GM12878 (cell line): ENCODE data around the gene TMEM176A. TPM values are rescaled to one million over a fixed set of nuclear protein-coding genes. Genes with fewer than 3 reads are reported as not detected.

Source experiments
- ATAC-seq: fragments of 200-7000 bp; cut with Tn5 transposase; 3 replicates; pipeline ENCODE4 v1.9.1; 2020; ENCODE audit warnings: mild to moderate bottlenecking, moderate library complexity
- BruUV-seq: library from RNA; stranded (reverse); fragments of 400-500 nt; replicated peaks from 2 replicates; lab custom pipeline; 2021; lab: Mats Ljungman, UMichigan
- CTCF ChIA-PET: fragments of 300-600 bp; sonication (Branson Sonifier 250); formaldehyde crosslinking; extraction: SDS; loops from one replicate; lab custom pipeline; 2021; ENCODE audit warnings: inconsistent platforms; lab: Yijun Ruan, JAX
- POLR2A ChIA-PET: fragments of 350-600 bp; formaldehyde crosslinking; extraction: SDS; loops from one replicate; lab custom pipeline; 2021; ENCODE audit warnings: inconsistent platforms; lab: Charles Lee
- RAD21 ChIA-PET: fragments of 300-600 bp; sonication (Branson Sonifier 250); formaldehyde crosslinking; loops from one replicate; lab custom pipeline; 2023; ENCODE audit warnings: antibody characterized with exemption; ENCODE audit not compliant: unreplicated experiment; lab: Charles Lee
- SMC1A ChIA-PET: fragments of 300-600 bp; sonication (Branson Sonifier 250); formaldehyde crosslinking; loops from one replicate; lab custom pipeline; 2023; ENCODE audit not compliant: unreplicated experiment, uncharacterized antibody; lab: Charles Lee
- DNase-seq: peaks from one replicate; pipeline ENCODE4 v3.0.0-alpha.2; 2011; ENCODE audit warnings: low read depth, low spot score
- FAIRE-seq: peaks from 3 replicates; lab custom pipeline; 2011; peaks lifted over from hg19 to GRCh38; lab: Jason Lieb, UNC
- H2AFZ ChIP-seq: 2 replicates; pipeline ENCODE4 v1.6.0; 2011; ENCODE audit warnings: low read depth, low read length, control low read depth; ENCODE audit not compliant: control insufficient read depth
- H3K27ac ChIP-seq: 2 replicates; pipeline ENCODE4 v1.5.1; 2011; ENCODE audit warnings: control low read depth; ENCODE audit not compliant: control insufficient read depth, insufficient read depth
- H3K27me3 ChIP-seq, 2 experiments: replicated peaks in 1 of 2; 2 replicates each; pipeline versions ENCODE4 v1.6.0 to v1.6.1; 2011; ENCODE audit warnings: low read length in 1 of 2; ENCODE audit not compliant: control insufficient read depth in 2 of 2, insufficient read depth in 2 of 2
- H3K36me3 ChIP-seq, 2 experiments: 2 replicates each; pipeline ENCODE4 v1.5.1; 2011; ENCODE audit warnings: low read length in 1 of 2; ENCODE audit not compliant: control insufficient read depth in 2 of 2, insufficient read depth in 2 of 2
- H3K4me1 ChIP-seq: 2 replicates; pipeline ENCODE4 v1.6.1; 2011; ENCODE audit warnings: mild to moderate bottlenecking, low read length, moderate library complexity, mixed read lengths; ENCODE audit not compliant: control insufficient read depth, insufficient read depth
- H3K4me2 ChIP-seq: 2 replicates; pipeline ENCODE4 v1.6.0; 2011; ENCODE audit warnings: control low read depth; ENCODE audit not compliant: control insufficient read depth, insufficient read depth
- H3K4me3 ChIP-seq: fragments of 200-600 bp; sonication (generic); 2 replicates; pipeline ENCODE4 v1.5.1; 2016
- H3K79me2 ChIP-seq: 2 replicates; pipeline ENCODE4 v1.6.0; 2011; ENCODE audit warnings: low read length; ENCODE audit not compliant: control insufficient read depth, insufficient read depth
- H3K9ac ChIP-seq: 2 replicates; pipeline ENCODE4 v1.8.0; 2011; ENCODE audit warnings: low read length, control low read depth, mixed read lengths; ENCODE audit not compliant: control insufficient read depth, insufficient read depth
- H3K9me3 ChIP-seq: replicated peaks from 3 replicates; pipeline ENCODE4 v1.5.1; 2011; ENCODE audit warnings: mild to moderate bottlenecking, low read length; ENCODE audit not compliant: control insufficient read depth, insufficient read depth
- H4K20me1 ChIP-seq: 2 replicates; pipeline ENCODE4 v1.6.0; 2011; ENCODE audit not compliant: control insufficient read depth, insufficient read depth
- ATF7 ChIP-seq: fragments of 450-650 bp; IDR thresholded peaks from 2 replicates; pipeline ENCODE4 v1.6.1; 2016; ENCODE audit warnings: low read depth, mild to moderate bottlenecking
- CEBPB ChIP-seq, 2 experiments: fragments of 150-350 bp in 1 of 2; IDR thresholded peaks; 2 replicates each; pipeline ENCODE4 v1.6.1; 2012 to 2014; ENCODE audit warnings: low read depth in 2 of 2, low read length in 2 of 2, borderline replicate concordance in 1 of 2, inconsistent platforms in 1 of 2
- DPF2 ChIP-seq: fragments of 450-650 bp; IDR thresholded peaks from 2 replicates; pipeline ENCODE4 v1.6.1; 2017; ENCODE audit warnings: mild to moderate bottlenecking
- EP300 ChIP-seq, 2 experiments: fragments of 150-350 bp in 1 of 2; IDR thresholded peaks; 2 replicates each; pipeline ENCODE4 v1.6.1; 2011 to 2012; ENCODE audit warnings: low read depth in 2 of 2, low read length in 2 of 2, borderline replicate concordance in 1 of 2, improper control_type of control experiment in 1 of 2, inconsistent platforms in 1 of 2; ENCODE audit not compliant: control insufficient read depth in 1 of 2
- HCFC1 ChIP-seq: fragments of 150-350 bp; IDR thresholded peaks from 2 replicates; pipeline ENCODE4 v1.6.1; 2014; ENCODE audit warnings: low read length
- MTA2 ChIP-seq: fragments of 450-650 bp; IDR thresholded peaks from 2 replicates; pipeline ENCODE4 v1.6.1; 2016; ENCODE audit warnings: low read depth, mild to moderate bottlenecking, moderate library complexity
- NBN ChIP-seq: fragments of 450-650 bp; IDR thresholded peaks from 2 replicates; pipeline ENCODE4 v1.6.1; 2016
- POU2F2 ChIP-seq: IDR thresholded peaks from 3 replicates; pipeline ENCODE4 v1.6.1; 2011; ENCODE audit warnings: low read depth, mild to moderate bottlenecking, low read length, borderline replicate concordance
- ZNF274 ChIP-seq: IDR thresholded peaks from one replicate; pipeline ENCODE4 v1.8.0; 2011; ENCODE audit not compliant: insufficient read length, insufficient read depth
- WGBS: methylation state at CpG from one replicate; pipeline ENCODE4 v1.1.6; 2016; ENCODE audit warnings: low lambda C conversion rate; ENCODE audit not compliant: insufficient replicate concordance, insufficient coverage; ENCODE audit errors: missing lambda C conversion rate; 5-methylcytosine and 5-hydroxymethylcytosine counted together
- in situ Hi-C: fragments of 300-500 bp; cut with MboI; formaldehyde crosslinking; loops from 9 replicates; pipeline ENCODE4 v1.14.3; 2018; ENCODE audit warnings: mixed read lengths
- intact Hi-C: fragments of 100-400 bp; cut with micrococcal nuclease; formaldehyde crosslinking; loops from one replicate; pipeline ENCODE4 v1.14.2; 2022; ENCODE audit not compliant: unreplicated experiment
- polyA plus RNA-seq, 11 experiments: library from polyadenylated mRNA; depleted of rRNA in 4 of 11; unstranded in 6 of 11; stranded (reverse) in 5 of 11; fragments of >200 nt; fragmentation: Nextera tagmentation in 4 of 11; fragmentation: Illumina TruSeq in 1 of 11; extraction: Ambion mirVana in 4 of 11; extraction: Trizol in 1 of 11; gene quantifications; 1 replicate in 1 of 11; 2 replicates in 10 of 11; pipeline versions ENCODE4 v1.2.1 to v1.2.3, GENCODE V29; 2011 to 2016; ENCODE audit warnings: inconsistent platforms in 2 of 11, missing spikeins in 2 of 11, low read depth in 1 of 11
- total RNA-seq, 4 experiments: library from RNA; depleted of rRNA in 3 of 4; stranded (reverse); fragments of >200 nt in 3 of 4; fragmentation: Illumina TruSeq in 1 of 4; extraction: Trizol in 1 of 4; gene quantifications; 2 replicates each; pipeline versions ENCODE4 v1.2.1 to v1.2.3, GENCODE V29; 2013 to 2021
- TF ChIP-seq, protein P1 (sequence below): IDR thresholded peaks from 2 replicates; pipeline ENCODE4 v1.6.1; 2011; ENCODE audit warnings: borderline replicate concordance, low read depth, mild to moderate bottlenecking, moderate library complexity, low read length; ENCODE audit not compliant: insufficient read depth, poor library complexity, severe bottlenecking
- TF ChIP-seq, protein P2 (sequence below): fragments of 450-650 bp; IDR thresholded peaks from 2 replicates; pipeline ENCODE4 v1.6.1; 2018; ENCODE audit warnings: borderline replicate concordance, mild to moderate bottlenecking; ENCODE audit not compliant: partially characterized antibody
- TF ChIP-seq, protein P3 (sequence below): fragments of 150-350 bp; IDR thresholded peaks from 2 replicates; pipeline ENCODE4 v1.6.1; 2014; ENCODE audit warnings: mild to moderate bottlenecking, low read depth, low read length

Gene TMEM176A
- total and polyA plus RNA-seq, 10 of the 15 experiments (the other 5 are each of a cell fraction or from before 2014, with no cell fraction given), result not detected

DNA sequence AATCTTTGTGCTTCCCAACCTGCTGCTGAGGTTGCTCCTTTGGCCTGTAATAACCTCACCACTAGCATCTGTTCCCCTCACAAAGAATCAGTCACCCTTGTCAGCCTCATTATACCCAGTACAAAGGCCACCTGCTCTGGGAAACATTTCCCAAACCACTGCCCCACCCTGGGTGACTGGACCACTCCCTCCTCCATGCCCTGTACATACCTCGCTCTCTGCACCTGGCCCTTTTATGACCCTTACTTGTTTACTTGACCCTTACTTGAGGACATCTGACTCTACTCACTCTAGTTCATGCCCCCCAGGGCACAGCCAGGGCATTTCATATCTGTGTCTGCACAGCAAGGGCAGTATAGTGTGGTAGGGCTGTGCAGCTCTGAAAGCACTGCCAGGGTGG, 30.4 kb downstream of the TMEM176A start:
- Histone ChIP-seq H3K9ac (no peak overlapping the region), H3K4me3 (no peak overlapping the region), H3K79me2 (no peaks in the 10 kb centered on the region), H3K9me3 (no peaks in the 10 kb centered on the region), H3K36me3 (no peaks in the 10 kb centered on the region), H3K27ac (no peak overlapping the region), H3K27me3 (peaks cover 0 to 2% of the 10 kb centered on the region in 2 experiments; a peak in 2 of 4 replicates), H4K20me1 (no peaks in the 10 kb centered on the region), H3K4me2 (no peak overlapping the region), H2AFZ (no peak overlapping the region), H3K4me1 (no peaks in the 10 kb centered on the region)
- SMC1A ChIA-PET, result no interaction called here
- no peak for DNase-seq
- intact Hi-C loops, result no loop called here
- RAD21 ChIA-PET, result no interaction called here
- WGBS, result 43% methylated on average over 1 of the region's 1 CpG
- BruUV-seq, result no TSS peak
- POLR2A ChIA-PET, result no interaction called here
- ATAC-seq, result no peak
- CTCF ChIA-PET, result no interaction called here
- FAIRE-seq, result no peak
- in situ Hi-C loops, result no loop called here
- TF ChIP-seq, protein P1, sequence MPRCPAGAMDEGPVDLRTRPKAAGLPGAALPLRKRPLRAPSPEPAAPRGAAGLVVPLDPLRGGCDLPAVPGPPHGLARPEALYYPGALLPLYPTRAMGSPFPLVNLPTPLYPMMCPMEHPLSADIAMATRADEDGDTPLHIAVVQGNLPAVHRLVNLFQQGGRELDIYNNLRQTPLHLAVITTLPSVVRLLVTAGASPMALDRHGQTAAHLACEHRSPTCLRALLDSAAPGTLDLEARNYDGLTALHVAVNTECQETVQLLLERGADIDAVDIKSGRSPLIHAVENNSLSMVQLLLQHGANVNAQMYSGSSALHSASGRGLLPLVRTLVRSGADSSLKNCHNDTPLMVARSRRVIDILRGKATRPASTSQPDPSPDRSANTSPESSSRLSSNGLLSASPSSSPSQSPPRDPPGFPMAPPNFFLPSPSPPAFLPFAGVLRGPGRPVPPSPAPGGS, result no peak
- no peak for TF ChIP-seq EP300 (IDR thresholded peaks at IDR 0.05; ENCODE audit: borderline replicate concordance in 1 of 2, control insufficient read depth in 1 of 2, low read depth in 2 of 2, low read length in 2 of 2)

DNA sequence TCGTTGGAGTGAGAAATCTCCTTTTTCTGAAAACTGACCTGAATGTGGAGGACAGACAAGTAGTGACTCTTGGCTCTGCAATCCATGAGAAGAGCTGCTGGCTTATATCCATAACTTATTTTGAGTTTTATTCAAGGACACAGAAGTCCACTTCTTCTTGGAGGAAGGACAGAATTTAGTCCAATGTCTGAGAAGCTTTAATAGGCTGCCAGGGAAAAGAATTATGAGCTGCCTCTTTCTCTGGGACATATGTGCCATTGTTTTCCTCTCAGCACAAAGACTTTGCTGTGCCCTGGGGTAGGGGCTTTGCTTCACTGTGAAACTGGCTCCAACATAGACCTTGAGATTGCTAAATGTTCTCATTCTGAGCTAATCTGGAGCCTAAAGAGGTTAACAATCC, 31.3 kb downstream of the TMEM176A start:
- in situ Hi-C loops (no loop called here), intact Hi-C loops (no loop called here)
- Histone ChIP-seq H3K4me1 (no peaks in the 10 kb centered on the region), H3K79me2 (no peaks in the 10 kb centered on the region), H3K4me3 (no peak overlapping the region), H4K20me1 (no peaks in the 10 kb centered on the region), H3K27ac (no peak overlapping the region), H3K4me2 (no peak overlapping the region), H3K9me3 (no peaks in the 10 kb centered on the region), H3K9ac (no peak overlapping the region), H3K27me3 (peaks cover 0 to 2% of the 10 kb centered on the region in 2 experiments; a peak in 2 of 4 replicates), H3K36me3 (no peaks in the 10 kb centered on the region), H2AFZ (no peak overlapping the region)
- ChIA-PET CTCF (interaction anchor here (0.7 to 1.2 kb wide), 3 partner anchors 10 to 55 kb away, joined by 3 to 4 read pairs (median 3); no protein-coding TSS in a partner anchor), RAD21 (interaction anchor here (0.9 kb wide), 1 partner anchor 147 kb away, joined by 3 read pairs; no protein-coding TSS in a partner anchor), POLR2A (interaction anchor here (1.4 kb wide), 1 partner anchor 77 kb away, joined by 3 read pairs; no protein-coding TSS in a partner anchor), SMC1A (interaction anchor here (0.9 to 1.0 kb wide), 2 partner anchors 10 to 53 kb away, joined by 3 to 5 read pairs; no protein-coding TSS in a partner anchor)
- TF ChIP-seq, protein P2, sequence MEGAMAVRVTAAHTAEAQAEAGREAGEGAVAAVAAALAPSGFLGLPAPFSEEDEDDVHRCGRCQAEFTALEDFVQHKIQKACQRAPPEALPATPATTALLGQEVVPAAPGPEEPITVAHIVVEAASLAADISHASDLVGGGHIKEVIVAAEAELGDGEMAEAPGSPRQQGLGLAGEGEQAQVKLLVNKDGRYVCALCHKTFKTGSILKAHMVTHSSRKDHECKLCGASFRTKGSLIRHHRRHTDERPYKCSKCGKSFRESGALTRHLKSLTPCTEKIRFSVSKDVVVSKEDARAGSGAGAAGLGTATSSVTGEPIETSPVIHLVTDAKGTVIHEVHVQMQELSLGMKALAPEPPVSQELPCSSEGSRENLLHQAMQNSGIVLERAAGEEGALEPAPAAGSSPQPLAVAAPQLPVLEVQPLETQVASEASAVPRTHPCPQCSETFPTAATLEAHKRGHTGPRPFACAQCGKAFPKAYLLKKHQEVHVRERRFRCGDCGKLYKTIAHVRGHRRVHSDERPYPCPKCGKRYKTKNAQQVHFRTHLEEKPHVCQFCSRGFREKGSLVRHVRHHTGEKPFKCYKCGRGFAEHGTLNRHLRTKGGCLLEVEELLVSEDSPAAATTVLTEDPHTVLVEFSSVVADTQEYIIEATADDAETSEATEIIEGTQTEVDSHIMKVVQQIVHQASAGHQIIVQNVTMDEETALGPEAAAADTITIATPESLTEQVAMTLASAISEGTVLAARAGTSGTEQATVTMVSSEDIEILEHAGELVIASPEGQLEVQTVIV, result no peak
- TF ChIP-seq CEBPB (IDR thresholded peaks at IDR 0.05; ENCODE audit: borderline replicate concordance in 1 of 2, low read depth in 2 of 2, low read length in 2 of 2), result no peak
- TF ChIP-seq, protein P3, sequence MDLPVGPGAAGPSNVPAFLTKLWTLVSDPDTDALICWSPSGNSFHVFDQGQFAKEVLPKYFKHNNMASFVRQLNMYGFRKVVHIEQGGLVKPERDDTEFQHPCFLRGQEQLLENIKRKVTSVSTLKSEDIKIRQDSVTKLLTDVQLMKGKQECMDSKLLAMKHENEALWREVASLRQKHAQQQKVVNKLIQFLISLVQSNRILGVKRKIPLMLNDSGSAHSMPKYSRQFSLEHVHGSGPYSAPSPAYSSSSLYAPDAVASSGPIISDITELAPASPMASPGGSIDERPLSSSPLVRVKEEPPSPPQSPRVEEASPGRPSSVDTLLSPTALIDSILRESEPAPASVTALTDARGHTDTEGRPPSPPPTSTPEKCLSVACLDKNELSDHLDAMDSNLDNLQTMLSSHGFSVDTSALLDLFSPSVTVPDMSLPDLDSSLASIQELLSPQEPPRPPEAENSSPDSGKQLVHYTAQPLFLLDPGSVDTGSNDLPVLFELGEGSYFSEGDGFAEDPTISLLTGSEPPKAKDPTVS, result no peak
- no peak for TF ChIP-seq MTA2
- TF ChIP-seq DPF2, result no peak
- no peak for TF ChIP-seq ZNF274
- TF ChIP-seq POU2F2, result no peak
- no peak for TF ChIP-seq HCFC1
- no peak for TF ChIP-seq NBN
- TF ChIP-seq ATF7, result no peak
- no TSS peak for BruUV-seq
- no peak for DNase-seq
- no peak for FAIRE-seq
- WGBS, result 0% methylated on average over 1 of the region's 1 CpG
- ATAC-seq, result no peak
